Measurements from ENCODE around the gene TPSB2. TPM values are rescaled to one million over a fixed set of nuclear protein-coding genes. Genes with fewer than 3 reads are reported as not detected.

Gene TPSB2
- total RNA-seq, 1 experiment from 2014 or later, result not detected

DNA sequence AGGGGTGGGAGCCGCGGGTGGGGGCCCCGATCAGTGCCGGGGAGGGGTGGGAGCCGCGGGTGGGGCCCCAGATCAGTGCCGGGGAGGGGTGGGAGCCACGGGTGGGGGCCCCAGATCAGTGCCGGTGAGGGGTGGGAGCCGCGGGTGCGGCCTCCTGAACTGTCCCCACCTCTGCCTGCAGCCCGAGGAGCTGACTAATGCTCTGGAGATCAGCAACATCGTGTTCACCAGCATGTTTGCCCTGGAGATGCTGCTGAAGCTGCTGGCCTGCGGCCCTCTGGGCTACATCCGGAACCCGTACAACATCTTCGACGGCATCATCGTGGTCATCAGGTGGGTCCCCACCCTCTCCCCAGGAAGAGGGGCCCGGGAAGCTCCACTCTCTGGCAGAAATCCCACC is 25.1 kb downstream of the TPSB2 start:
- Histone ChIP-seq H3K9me3 (ENCODE audit: low read length) (no peaks in the 10 kb centered on the region), H3K4me2 (ENCODE audit: low read length) (no peak overlapping the region), H3K9ac (ENCODE audit: low read length) (no peak overlapping the region), H2AFZ (ENCODE audit: low read length) (no peak overlapping the region), H3K4me1 (ENCODE audit: insufficient read depth, low read length) (no peaks in the 10 kb centered on the region), H4K20me1 (ENCODE audit: low read length) (no peaks in the 10 kb centered on the region), H3F3A (ENCODE audit: low read length, unreplicated experiment) (no peaks in the 10 kb centered on the region), H3K79me2 (ENCODE audit: low read length) (no peaks in the 10 kb centered on the region), H3K36me3 (ENCODE audit: low read depth, low read length) (no peaks in the 10 kb centered on the region), H3K27ac (ENCODE audit: low read length) (no peak overlapping the region), H3K27me3 (ENCODE audit: low read length) (no peaks in the 10 kb centered on the region), H3K4me3 (ENCODE audit: low read length) (no peak overlapping the region), H3K9me2 (replicated peaks; ENCODE audit: low read length) (no peaks in the 10 kb centered on the region)
- POLR2A ChIA-PET (ENCODE audit: unreplicated experiment), result no interaction called here
- ATAC-seq (no peak), DNase-seq (no peak)
- intact Hi-C loops (cut with micrococcal nuclease), result no loop called here
- CTCF ChIA-PET, result no interaction called here
- no TSS peak for BruUV-seq (replicated peaks)
- TF ChIP-seq EZH2 (IDR thresholded peaks at IDR 0.05; ENCODE audit: low read length, unreplicated experiment) (no peak), CTCF (conservative IDR thresholded peaks at IDR 0.05; ENCODE audit: low read depth, low read length) (no peak), EZH2phosphoT487 (IDR thresholded peaks at IDR 0.05; ENCODE audit: borderline replicate concordance, low read length) (no peak)

DNA sequence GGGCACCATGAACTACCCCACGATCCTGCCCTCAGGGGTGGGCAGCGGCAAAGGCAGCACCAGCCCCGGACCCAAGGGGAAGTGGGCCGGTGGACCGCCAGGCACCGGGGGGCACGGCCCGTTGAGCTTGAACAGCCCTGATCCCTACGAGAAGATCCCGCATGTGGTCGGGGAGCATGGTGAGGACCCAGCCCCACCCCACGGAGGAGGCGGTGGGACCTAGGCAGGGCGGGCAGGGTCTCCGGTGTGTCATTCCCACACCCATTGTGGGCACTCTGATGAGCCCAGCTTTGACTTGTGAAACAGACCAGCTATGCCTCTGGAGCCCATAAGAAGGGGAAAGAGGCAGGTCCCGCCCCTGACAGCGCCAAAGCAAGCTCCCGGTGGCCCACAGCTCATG is 27.7 kb downstream of the TPSB2 start:
- intact Hi-C loops (cut with micrococcal nuclease), result no loop called here
- Histone ChIP-seq H3K27ac (ENCODE audit: low read length) (no peak overlapping the region), H3K36me3 (ENCODE audit: low read depth, low read length) (no peaks in the 10 kb centered on the region), H4K20me1 (ENCODE audit: low read length) (no peaks in the 10 kb centered on the region), H3K4me3 (ENCODE audit: low read length) (no peak overlapping the region), H3K9me2 (replicated peaks; ENCODE audit: low read length) (no peaks in the 10 kb centered on the region), H3K9ac (ENCODE audit: low read length) (no peak overlapping the region), H3F3A (ENCODE audit: low read length, unreplicated experiment) (no peaks in the 10 kb centered on the region), H2AFZ (ENCODE audit: low read length) (no peak overlapping the region), H3K27me3 (ENCODE audit: low read length) (no peaks in the 10 kb centered on the region), H3K79me2 (ENCODE audit: low read length) (no peaks in the 10 kb centered on the region), H3K9me3 (ENCODE audit: low read length) (no peaks in the 10 kb centered on the region), H3K4me1 (ENCODE audit: insufficient read depth, low read length) (no peaks in the 10 kb centered on the region), H3K4me2 (ENCODE audit: low read length) (no peak overlapping the region)
- no peak for DNase-seq
- TF ChIP-seq EZH2phosphoT487 (IDR thresholded peaks at IDR 0.05; ENCODE audit: borderline replicate concordance, low read length), result no peak
- TF ChIP-seq CTCF (conservative IDR thresholded peaks at IDR 0.05; ENCODE audit: low read depth, low read length), result no peak
- TF ChIP-seq EZH2 (IDR thresholded peaks at IDR 0.05; ENCODE audit: low read length, unreplicated experiment), result no peak
- CTCF ChIA-PET, result no interaction called here
- no peak for ATAC-seq
- BruUV-seq (replicated peaks), result no TSS peak
- POLR2A ChIA-PET (ENCODE audit: unreplicated experiment), result no interaction called here

GRCh38 chr16:1201444-1201843 is 28.5 kb downstream of the TPSB2 start:
- H3K4me2 ChIP-seq (ENCODE audit: low read length), result no peak overlapping the region
- ChIA-PET POLR2A (ENCODE audit: unreplicated experiment) (no interaction called here), CTCF (no interaction called here)
- H3F3A ChIP-seq (ENCODE audit: low read length, unreplicated experiment), result no peaks in the 10 kb centered on the region
- DNase-seq (no peak), ATAC-seq (no peak)
- no TSS peak for BruUV-seq (replicated peaks)
- intact Hi-C loops (cut with micrococcal nuclease), result no loop called here
- H3K27me3 ChIP-seq (ENCODE audit: low read length), result no peaks in the 10 kb centered on the region
- H3K9me3 ChIP-seq (ENCODE audit: low read length), result no peaks in the 10 kb centered on the region
- H2AFZ ChIP-seq (ENCODE audit: low read length), result no peak overlapping the region
- no peaks in the 10 kb centered on the region for H4K20me1 ChIP-seq (ENCODE audit: low read length)
- no peak overlapping the region for H3K27ac ChIP-seq (ENCODE audit: low read length)
- H3K9ac ChIP-seq (ENCODE audit: low read length), result no peak overlapping the region
- H3K4me3 ChIP-seq (ENCODE audit: low read length), result no peak overlapping the region
- H3K36me3 ChIP-seq (ENCODE audit: low read depth, low read length), result no peaks in the 10 kb centered on the region
- TF ChIP-seq CTCF (conservative IDR thresholded peaks at IDR 0.05; ENCODE audit: low read depth, low read length), result no peak
- TF ChIP-seq EZH2phosphoT487 (IDR thresholded peaks at IDR 0.05; ENCODE audit: borderline replicate concordance, low read length), result no peak
- TF ChIP-seq EZH2 (IDR thresholded peaks at IDR 0.05; ENCODE audit: low read length, unreplicated experiment), result no peak
- no peaks in the 10 kb centered on the region for H3K79me2 ChIP-seq (ENCODE audit: low read length)
- no peaks in the 10 kb centered on the region for H3K9me2 ChIP-seq (replicated peaks; ENCODE audit: low read length)
- no peaks in the 10 kb centered on the region for H3K4me1 ChIP-seq (ENCODE audit: insufficient read depth, low read length)
